Measurements from ENCODE around the gene YIPF6.
"Not testable (repeated sequence)": the region's sequence is repeated elsewhere in the genome, so short reads cannot be mapped to it uniquely, and the experiment has no call there.

Gene YIPF6

DNA sequence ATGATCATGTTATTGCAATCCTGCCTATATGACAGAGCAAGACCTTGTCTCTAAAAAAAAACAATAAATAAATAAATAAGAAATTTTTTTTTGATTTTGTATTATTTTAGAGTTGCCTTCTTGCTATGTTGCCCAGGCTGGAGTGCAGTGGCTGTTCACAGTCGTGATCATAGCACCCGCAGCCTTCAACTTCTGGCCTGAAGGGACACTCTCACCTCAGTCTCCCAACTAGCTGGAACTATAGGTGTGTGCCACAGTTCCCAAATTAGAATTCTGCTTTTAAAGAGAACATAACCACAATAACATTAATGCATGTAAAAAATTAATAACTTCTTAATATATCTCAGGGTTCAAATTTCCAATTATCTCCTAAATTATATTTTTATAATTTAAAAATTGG lies 7.8 kb downstream of the YIPF6 start:
- DNase-seq (ENCODE audit: low spot score), result no peak

GRCh38 chrX:68508799-68509198 lies 9.9 kb downstream of the YIPF6 start:
- no peak for DNase-seq (ENCODE audit: low spot score)

- peak; percentile 30 for DNase-seq (ENCODE audit: low spot score)
Measured at GRCh38 chrX:68511255-68511654, 12.4 kb downstream of the YIPF6 start.

- DNase-seq (ENCODE audit: low spot score), result not testable (repeated sequence)
Measured at GRCh38 chrX:68524680-68525079, 25.8 kb downstream of the YIPF6 start.

DNA sequence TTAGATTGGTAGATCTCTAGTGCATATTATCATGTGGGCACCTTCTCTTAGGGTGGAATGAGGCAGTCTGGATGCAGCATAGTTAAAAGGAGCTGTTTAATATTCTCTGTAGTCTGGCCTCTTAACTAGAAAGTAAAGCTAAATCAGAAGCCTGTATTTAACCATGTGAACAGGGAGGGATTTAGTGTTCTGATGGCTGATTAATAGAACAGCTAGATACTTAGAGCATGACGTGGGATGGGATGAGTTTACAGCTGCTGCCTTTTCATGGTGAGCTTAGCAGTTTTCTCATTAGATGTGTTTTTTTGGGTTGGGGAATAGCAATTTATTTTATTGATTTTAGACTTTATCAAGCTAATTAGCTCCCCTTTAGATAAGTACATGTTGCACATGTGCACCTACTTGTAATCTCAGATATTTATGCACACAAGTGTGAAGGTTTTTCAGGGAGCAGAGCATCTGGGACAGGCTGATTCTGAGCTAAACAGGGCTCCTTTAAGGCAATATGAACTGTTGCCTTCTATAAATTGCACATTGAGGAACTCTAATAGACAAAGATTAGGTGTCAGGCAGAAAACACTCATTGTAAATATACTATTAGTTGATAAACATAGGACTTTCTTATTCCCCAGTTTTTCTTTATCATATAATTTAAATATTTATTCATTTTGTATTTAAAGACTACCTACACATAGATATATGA lies 34.1 kb downstream of the YIPF6 start:
- DNase-seq (ENCODE audit: low spot score), result no peak

DNA sequence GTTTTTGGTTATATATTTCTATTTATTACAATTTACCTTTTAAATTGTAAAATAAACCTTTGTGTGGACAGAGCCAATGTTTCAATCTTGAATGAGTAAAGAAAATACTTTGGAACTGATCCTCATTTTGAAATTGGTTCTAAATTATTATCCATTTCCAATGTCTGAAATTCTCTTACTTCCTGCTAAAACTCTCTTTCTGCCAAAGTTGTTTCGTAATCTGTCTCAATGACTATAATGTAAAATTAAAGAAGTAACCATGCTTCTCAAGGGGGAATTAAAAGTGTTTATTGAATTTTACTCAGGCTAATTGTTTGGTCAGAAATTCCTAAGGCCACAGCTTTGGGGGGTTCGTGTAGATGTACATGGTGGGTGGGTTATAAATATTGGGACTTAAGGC lies 34.8 kb downstream of the YIPF6 start:
- no peak for DNase-seq (ENCODE audit: low spot score)

- no peak for DNase-seq (ENCODE audit: low spot score)
Measured at GRCh38 chrX:68534691-68535090, 35.8 kb downstream of the YIPF6 start.

GRCh38 chrX:68536429-68536828 lies 37.6 kb downstream of the YIPF6 start:
- no peak for DNase-seq (ENCODE audit: low spot score)

GRCh38 chrX:68536884-68537283 lies 38.0 kb downstream of the YIPF6 start:
- DNase-seq (ENCODE audit: low spot score), result no peak

- no peak for DNase-seq (ENCODE audit: low spot score)
Measured at GRCh38 chrX:68550193-68550592, 51.3 kb downstream of the YIPF6 start.

DNA sequence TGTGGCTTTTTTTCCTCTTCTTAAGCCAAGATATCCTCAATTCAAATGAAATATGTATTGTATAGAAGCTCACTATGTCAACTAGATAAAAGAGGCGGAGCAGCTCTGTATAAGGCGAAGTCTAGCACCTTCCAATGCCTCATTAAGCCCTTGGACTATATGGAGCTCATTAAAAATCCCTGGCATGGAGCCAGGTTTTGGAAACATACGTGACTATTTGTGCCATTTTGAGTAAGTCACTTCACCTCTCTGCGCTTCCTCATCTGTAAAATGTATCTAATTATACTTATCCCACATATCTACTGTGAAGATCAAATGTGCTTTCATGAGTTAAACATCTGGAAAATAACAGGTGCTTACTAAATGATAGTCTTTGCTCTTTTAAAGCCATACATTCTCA lies 57.2 kb downstream of the YIPF6 start:
- no peak for DNase-seq (ENCODE audit: low spot score)

DNA sequence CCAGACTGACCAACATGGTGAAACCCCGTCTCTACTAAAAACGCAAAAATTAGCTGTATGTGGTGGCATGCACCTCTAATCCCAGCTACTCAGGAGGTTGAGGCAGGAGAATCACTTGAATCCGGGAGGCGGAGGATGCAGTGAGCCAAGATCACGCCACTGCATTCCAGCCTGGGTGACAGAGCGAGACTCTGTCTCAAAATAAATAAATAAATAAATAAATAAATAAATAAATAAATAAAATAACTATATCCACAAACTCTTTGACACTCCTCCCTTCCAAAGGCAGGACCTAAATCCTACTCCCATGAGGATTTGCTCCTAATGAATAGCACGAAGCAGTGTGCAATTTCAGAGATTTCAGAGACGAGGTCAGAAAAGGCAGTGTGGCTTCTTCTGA lies 58.3 kb downstream of the YIPF6 start:
- not testable (repeated sequence) for DNase-seq (ENCODE audit: low spot score)

GRCh38 chrX:68559905-68560304 lies 61.1 kb downstream of the YIPF6 start:
- DNase-seq (ENCODE audit: low spot score), result not testable (repeated sequence)

- DNase-seq (ENCODE audit: low spot score), result no peak
Measured at GRCh38 chrX:68568136-68568535, 69.3 kb downstream of the YIPF6 start.

GRCh38 chrX:68570598-68570997 lies 71.7 kb downstream of the YIPF6 start:
- DNase-seq (ENCODE audit: low spot score), result no peak

- DNase-seq (ENCODE audit: low spot score), result no peak
Measured at GRCh38 chrX:68571292-68571609, 72.4 kb downstream of the YIPF6 start.

GRCh38 chrX:68571610-68572311 lies 72.9 kb downstream of the YIPF6 start:
- DNase-seq (ENCODE audit: low spot score), result no peak

- DNase-seq (ENCODE audit: low spot score), result no peak
Measured at GRCh38 chrX:68574240-68574639, 75.4 kb downstream of the YIPF6 start.

GRCh38 chrX:68579810-68580209 lies 81.0 kb downstream of the YIPF6 start:
- no peak for DNase-seq (ENCODE audit: low spot score)

- no peak for DNase-seq (ENCODE audit: low spot score)
Measured at GRCh38 chrX:68584221-68584620, 85.4 kb downstream of the YIPF6 start.

All from iPS-NIHi11 (cell line).